Tongue (tissue), 3 donors: ENCODE results near the gene ISCA1. TPM values are rescaled to one million over a fixed set of nuclear protein-coding genes. Genes with fewer than 3 reads are reported as not detected.

Experiments used
- DNase-seq: peaks from one replicate; pipeline ENCODE4 v3.0.0-alpha.2; 2015
- small RNA-seq: library from RNA; depleted of rRNA; stranded (forward); fragments of <200 nt; gene quantifications from one replicate; pipeline ENCODE3, GENCODE V24; 2014; ENCODE audit warnings: low replicate concordance
- total RNA-seq: library from RNA; depleted of rRNA; stranded (reverse); fragments of >200 nt; gene quantifications from one replicate; pipeline ENCODE4 v1.2.3, GENCODE V29; 2014

Gene ISCA1
- total RNA-seq, 1 donor from 2014 or later, result 49.3 TPM

DNA sequence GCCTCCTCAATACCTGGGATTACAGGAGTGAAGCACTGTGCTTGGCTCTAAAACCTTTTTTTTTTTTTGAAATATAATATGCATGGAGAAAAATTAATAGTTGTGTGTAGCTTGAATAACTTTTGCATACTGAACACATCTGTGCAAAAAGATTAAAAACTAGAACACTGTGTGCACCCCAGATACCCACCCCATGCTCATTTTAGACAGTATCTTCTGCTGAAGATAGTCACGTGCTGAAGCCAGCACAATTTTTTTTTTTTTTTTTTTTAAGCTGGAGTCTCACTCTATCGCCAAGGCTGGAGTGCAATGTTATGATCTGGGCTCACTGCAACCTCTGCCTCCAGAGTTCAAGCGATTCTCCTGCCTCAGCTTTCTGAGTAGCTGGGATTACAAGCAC is 62.7 kb downstream of the ISCA1 start:
- DNase-seq, result no peak

DNA sequence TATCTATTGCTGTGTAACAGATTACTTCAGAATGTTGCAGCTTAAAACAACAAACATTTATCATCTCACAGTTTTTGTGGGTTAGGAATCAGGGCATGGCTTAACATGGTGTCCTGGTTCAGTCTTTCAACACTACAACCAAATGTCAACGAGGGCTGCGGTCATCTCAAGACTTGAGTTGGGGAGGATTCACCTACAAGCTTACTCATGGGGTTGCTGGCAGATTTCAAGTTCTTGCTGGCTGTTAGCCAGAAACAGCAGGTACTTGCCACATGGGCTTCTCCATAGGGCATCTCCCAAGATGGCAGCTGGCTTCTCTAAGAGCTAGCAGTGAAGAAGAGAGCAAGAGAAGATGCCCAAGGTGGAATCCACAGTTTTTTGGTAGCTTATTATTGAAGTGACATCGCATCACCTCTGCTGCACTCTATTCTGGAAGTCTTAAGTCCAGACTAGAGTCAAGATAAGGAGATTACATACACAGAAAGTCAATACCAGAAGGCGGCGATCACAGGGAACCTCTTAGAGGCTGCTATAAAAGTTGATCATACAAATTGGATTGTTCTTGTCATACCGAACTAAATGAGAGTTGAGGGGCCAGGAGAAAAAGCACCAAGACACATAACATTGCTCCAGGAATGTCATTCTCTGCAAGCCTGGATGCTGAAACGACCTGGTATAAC is 65.1 kb downstream of the ISCA1 start:
- no peak for DNase-seq

Small RNA genes within 50 kb of the gene (small RNA-seq; reads per million reads assigned to genes)
- not detected for gene AL137849.1
- not detected for gene RN7SKP264

Other genes with a start within 250 kb of the ISCA1 start
- 44.2 TPM for gene GOLM1, start 183.0 kb downstream of the ISCA1 start, total RNA-seq
- gene C9orf153, start 22.9 kb downstream of the ISCA1 start, total RNA-seq, result not detected
- 34.8 TPM for gene TUT7, start 71.9 kb upstream of the ISCA1 start, total RNA-seq